DOHH2 (cell line): ENCODE data around the gene TRAF3IP3.

Experiments
- CTCF ChIP-seq: fragments of 200-600 bp; sonication (generic); IDR thresholded peaks from one replicate; pipeline ENCODE4 v1.5.1; 2014; ENCODE audit warnings: antibody characterized with exemption, mild to moderate bottlenecking, low read depth, low read length; ENCODE audit not compliant: poor library complexity, severe bottlenecking
- EZH2phosphoT487 ChIP-seq: fragments of 200-600 bp; sonication (generic); IDR thresholded peaks from 2 replicates; pipeline ENCODE4 v1.6.1; 2017; ENCODE audit warnings: borderline replicate concordance, mild to moderate bottlenecking, antibody characterized with exemption, low read length, moderate library complexity, mixed read lengths

GRCh38 chr1:209710847-209711246, 45.0 kb upstream of the TRAF3IP3 start:
- TF ChIP-seq EZH2phosphoT487 (no peak), CTCF (no peak)
